Aorta (tissue), 5 donors: Measurements from ENCODE around the gene WIPF3. TPM values are rescaled to one million over a fixed set of nuclear protein-coding genes. Genes with fewer than 3 reads are reported as not detected.
A peak's percentile ranks its signal among the peaks of the same experiment; 100 is the strongest.

Source experiments
- ATAC-seq: fragments of 200-7000 bp; cut with Tn5 transposase; one replicate; pipeline ENCODE4 v1.9.1; 2022; ENCODE audit warnings: moderate library complexity; ENCODE audit not compliant: low FRiP score
- DNase-seq, 2 donors: peaks; one replicate each; pipeline ENCODE4 v3.0.0-alpha.2; 2020
- H3K27ac ChIP-seq, 2 donors: one replicate each; pipeline ENCODE4 v1.5.1; 2013; ENCODE audit warnings: low read length in 2 of 2, mild to moderate bottlenecking in 2 of 2, moderate library complexity in 2 of 2, control low read depth in 1 of 2, inconsistent platforms in 1 of 2, low read depth in 1 of 2
- H3K27me3 ChIP-seq, 2 donors: one replicate each; pipeline ENCODE4 v1.6.1; 2013; ENCODE audit warnings: control low read depth in 1 of 2, low read length in 1 of 2, mild to moderate bottlenecking in 1 of 2, moderate library complexity in 1 of 2; ENCODE audit not compliant: insufficient read depth in 2 of 2, control insufficient read depth in 1 of 2
- H3K36me3 ChIP-seq, 2 donors: one replicate each; pipeline ENCODE4 v1.6.1; 2013; ENCODE audit warnings: control low read depth in 1 of 2, low read length in 1 of 2, mild to moderate bottlenecking in 1 of 2; ENCODE audit not compliant: insufficient read depth in 2 of 2, control insufficient read depth in 1 of 2
- H3K4me1 ChIP-seq, 2 donors: one replicate each; pipeline ENCODE4 v1.6.1; 2013; ENCODE audit warnings: low read length in 2 of 2, control low read depth in 1 of 2, mild to moderate bottlenecking in 1 of 2, moderate library complexity in 1 of 2; ENCODE audit not compliant: insufficient read depth in 2 of 2, control insufficient read depth in 1 of 2
- H3K4me3 ChIP-seq, 2 donors: one replicate each; pipeline ENCODE4 v1.5.1; 2013; ENCODE audit warnings: low read length in 2 of 2, control low read depth in 1 of 2, mild to moderate bottlenecking in 1 of 2
- H3K9me3 ChIP-seq: one replicate; pipeline ENCODE4 v1.6.1; 2013; ENCODE audit warnings: mild to moderate bottlenecking, low read length; ENCODE audit not compliant: control insufficient read depth
- WGBS, 2 donors: extraction: QIAGEN DNeasy Blood & Tissue Kit; methylation state at CpG; one replicate each; pipeline ENCODE4 v1.1.7; 2013; 5-methylcytosine and 5-hydroxymethylcytosine counted together
- intact Hi-C, 2 donors: fragments of 100-400 bp; cut with DNase I; formaldehyde crosslinking; loops; one replicate each; pipeline versions ENCODE4 v1.14.2 to v1.15.0; 2022
- polyA plus RNA-seq, 2 donors: library from polyadenylated mRNA; stranded (reverse); fragments of 200-250 nt; gene quantifications; one replicate each; pipeline ENCODE4 v1.2.3, GENCODE V29; 2013
- total RNA-seq, 2 donors: library from RNA; stranded (reverse); fragmentation: NEBNext Ultra II Directional; extraction: Animal tissue kit (Norgen Biotek cat#: 25700); gene quantifications; one replicate each; pipeline ENCODE4 v1.2.1, GENCODE V29; 2021
- donor health status: healthy with polysubstance abuse.
- donor health status: Bipolar disorder and iron deficiency.
- donor health status: DM: no; HTN: no; CAD: no.
- donor health status: DM: no; HTN: no; CAD: no.
- donor health status: DM: yes; HTN: yes; CAD: no.

Gene WIPF3
- total and polyA plus RNA-seq, 4 donors: 2.1 to 4.3 (median 2.9) TPM

GRCh38 chr7:29805886-29806207 is 461 bp upstream of the WIPF3 start:
- Histone ChIP-seq H3K4me3 (peak overlapping the region in 1 of 2 donors; percentile 95), H3K27me3 (no peaks in the 10 kb centered on the region), H3K27ac (no peak overlapping the region), H3K9me3 (no peaks in the 10 kb centered on the region), H3K36me3 (no peaks in the 10 kb centered on the region), H3K4me1 (no peaks in the 10 kb centered on the region)
- no peak for DNase-seq
- ATAC-seq: no peak
- intact Hi-C loops: no loop called here
- WGBS, 2 donors: 66 to 69% methylated on average over 12 of the region's 12 CpGs

GRCh38 chr7:29806995-29807841 is 910 bp downstream of the WIPF3 start:
- intact Hi-C loops: no loop called here
- Histone ChIP-seq H3K27me3 (no peaks in the 10 kb centered on the region), H3K9me3 (no peaks in the 10 kb centered on the region), H3K27ac (no peak overlapping the region), H3K4me1 (no peaks in the 10 kb centered on the region), H3K36me3 (no peaks in the 10 kb centered on the region), H3K4me3 (peak overlapping the region; percentile 12 to 95)
- ATAC-seq (peak; percentile 59), DNase-seq (peak in 1 of 2 donors; percentile 79)
- 6 to 11% methylated on average over 43 of the region's 43 CpGs for WGBS, 2 donors

- WGBS, 2 donors: 84 to 87% methylated on average over 7 of the region's 7 CpGs
- no peaks in the 10 kb centered on the region for H3K9me3 ChIP-seq
- ATAC-seq: no peak
- H3K4me1 ChIP-seq: no peaks in the 10 kb centered on the region
- intact Hi-C loops: no loop called here
- H3K36me3 ChIP-seq: no peaks in the 10 kb centered on the region
- no peak overlapping the region for H3K27ac ChIP-seq
- no peak overlapping the region for H3K4me3 ChIP-seq
- DNase-seq: no peak
- H3K27me3 ChIP-seq: no peaks in the 10 kb centered on the region
Observed at GRCh38 chr7:29808075-29808801, 1.9 kb downstream of the WIPF3 start.

- Histone ChIP-seq H3K36me3 (no peaks in the 10 kb centered on the region), H3K4me1 (no peaks in the 10 kb centered on the region), H3K9me3 (no peaks in the 10 kb centered on the region), H3K4me3 (no peak overlapping the region), H3K27me3 (no peaks in the 10 kb centered on the region), H3K27ac (no peak overlapping the region)
- 48 to 53% methylated on average over 11 of the region's 11 CpGs for WGBS, 2 donors
- intact Hi-C loops: no loop called here
- DNase-seq (no peak), ATAC-seq (no peak)
Observed at GRCh38 chr7:29809533-29810155, 3.3 kb downstream of the WIPF3 start.

- no peak for DNase-seq
- intact Hi-C loops: no loop called here
Observed at GRCh38 chr7:29810297-29810696, 4.0 kb downstream of the WIPF3 start.

GRCh38 chr7:29810813-29811482 is 4.6 kb downstream of the WIPF3 start:
- intact Hi-C loops: no loop called here
- ATAC-seq (no peak), DNase-seq (no peak)
- H3K4me3 ChIP-seq: no peak overlapping the region
- WGBS, 2 donors: 83 to 85% methylated on average over 5 of the region's 5 CpGs
- no peaks in the 10 kb centered on the region for H3K9me3 ChIP-seq
- no peak overlapping the region for H3K27ac ChIP-seq
- peaks cover 0 to 3% of the 10 kb centered on the region in 2 donors for H3K27me3 ChIP-seq
- H3K4me1 ChIP-seq: no peaks in the 10 kb centered on the region
- H3K36me3 ChIP-seq: no peaks in the 10 kb centered on the region

More at GRCh38 chr7:29810297-29810696, 4.0 kb downstream of the WIPF3 start:
- Histone ChIP-seq H3K4me3 (no peak overlapping the region), H3K27ac (no peak overlapping the region), H3K27me3 (peaks cover 0 to 1% of the 10 kb centered on the region in 2 donors), H3K4me1 (no peaks in the 10 kb centered on the region), H3K36me3 (no peaks in the 10 kb centered on the region), H3K9me3 (no peaks in the 10 kb centered on the region)
- no peak for ATAC-seq

GRCh38 chr7:29811586-29811985 is 5.3 kb downstream of the WIPF3 start:
- ATAC-seq: no peak
- Histone ChIP-seq H3K4me3 (no peak overlapping the region), H3K36me3 (no peaks in the 10 kb centered on the region), H3K9me3 (no peaks in the 10 kb centered on the region), H3K27ac (no peak overlapping the region), H3K27me3 (peaks cover 0 to 3% of the 10 kb centered on the region in 2 donors), H3K4me1 (no peaks in the 10 kb centered on the region)
- intact Hi-C loops: no loop called here
- 87 to 88% methylated on average over 1 of the region's 1 CpG for WGBS, 2 donors
- no peak for DNase-seq

GRCh38 chr7:29812185-29812876 is 6.0 kb downstream of the WIPF3 start:
- H3K27me3 ChIP-seq: peaks cover 0 to 3% of the 10 kb centered on the region in 2 donors
- intact Hi-C loops: no loop called here
- H3K36me3 ChIP-seq: no peaks in the 10 kb centered on the region
- DNase-seq: no peak
- no peak overlapping the region for H3K4me3 ChIP-seq
- 48 to 49% methylated on average over 2 of the region's 2 CpGs for WGBS, 2 donors
- no peaks in the 10 kb centered on the region for H3K9me3 ChIP-seq
- ATAC-seq: no peak
- no peak overlapping the region for H3K27ac ChIP-seq
- no peaks in the 10 kb centered on the region for H3K4me1 ChIP-seq
